ENCODE data around the gene KLHDC8B. TPM values are rescaled to one million over a fixed set of nuclear protein-coding genes. Genes with fewer than 3 reads are reported as not detected.

Gene KLHDC8B
- total and polyA plus RNA-seq, 2 donors (not counting 1 experiment from before 2014, with no cell fraction given): 34.4 to 40.5 TPM

GRCh38 chr3:49134471-49135265 lies 36.7 kb upstream of the KLHDC8B start:
- Histone ChIP-seq H3K4me1 (ENCODE audit: control insufficient read depth, extremely low read depth, insufficient read depth, low read length) (peaks cover 3% of the 10 kb centered on the region), H3K9me3 (ENCODE audit: control insufficient read depth, insufficient read depth, low read depth, low read length) (no peaks in the 10 kb centered on the region), H3K79me2 (ENCODE audit: control insufficient read depth, insufficient read depth, low read length) (peaks cover 30% of the 10 kb centered on the region), H3K36me3 (ENCODE audit: control insufficient read depth, insufficient read depth, low read length) (peaks cover 16% of the 10 kb centered on the region), H3K4me3 (replicated peaks in 1 of 4; ENCODE audit: control extremely low read depth in 1 of 4, insufficient read depth in 1 of 4, low read depth in 3 of 4, low read length in 4 of 4) (peak overlapping the region in 1 of 4 experiments; percentile 91), H3K27ac (ENCODE audit: insufficient read depth, low read length) (no peak overlapping the region), H3K9ac (ENCODE audit: insufficient read depth, low read length) (no peak overlapping the region), H4K20me1 (ENCODE audit: control insufficient read depth, extremely low read depth, insufficient read depth, low read length) (no peaks in the 10 kb centered on the region), H3K4me2 (ENCODE audit: extremely low read depth, insufficient read depth, low read length) (peak overlapping the region; percentile 28), H2AFZ (ENCODE audit: low read length) (no peak overlapping the region), H3K27me3 (ENCODE audit: control insufficient read depth, insufficient read depth, low read length) (peaks cover 2% of the 10 kb centered on the region)
- no peak for DNase-seq (ENCODE audit: low read depth in 2 of 2)
- TF ChIP-seq CTCF (conservative IDR thresholded peaks at IDR 0.05 in 1 of 2, IDR thresholded peaks at IDR 0.05 in 1 of 2; ENCODE audit: low read depth in 1 of 2, low read length in 2 of 2) (no peak), EZH2 (IDR thresholded peaks at IDR 0.05; ENCODE audit: low read length, missing control alignments) (no peak)

GRCh38 chr3:49135499-49135898 lies 35.9 kb upstream of the KLHDC8B start:
- Histone ChIP-seq H3K9me3 (ENCODE audit: control insufficient read depth, insufficient read depth, low read depth, low read length) (no peaks in the 10 kb centered on the region), H3K4me2 (ENCODE audit: extremely low read depth, insufficient read depth, low read length) (no peak overlapping the region), H3K36me3 (ENCODE audit: control insufficient read depth, insufficient read depth, low read length) (peaks cover 10% of the 10 kb centered on the region), H3K9ac (ENCODE audit: insufficient read depth, low read length) (no peak overlapping the region), H3K79me2 (ENCODE audit: control insufficient read depth, insufficient read depth, low read length) (peaks cover 23% of the 10 kb centered on the region), H2AFZ (ENCODE audit: low read length) (no peak overlapping the region), H3K27ac (ENCODE audit: insufficient read depth, low read length) (no peak overlapping the region), H3K4me1 (ENCODE audit: control insufficient read depth, extremely low read depth, insufficient read depth, low read length) (peaks cover 3% of the 10 kb centered on the region), H3K27me3 (ENCODE audit: control insufficient read depth, insufficient read depth, low read length) (peaks cover 5% of the 10 kb centered on the region), H3K4me3 (replicated peaks in 1 of 4; ENCODE audit: control extremely low read depth in 1 of 4, insufficient read depth in 1 of 4, low read depth in 3 of 4, low read length in 4 of 4) (no peak overlapping the region), H4K20me1 (ENCODE audit: control insufficient read depth, extremely low read depth, insufficient read depth, low read length) (no peaks in the 10 kb centered on the region)
- no peak for DNase-seq (ENCODE audit: low read depth in 2 of 2)
- TF ChIP-seq EZH2 (IDR thresholded peaks at IDR 0.05; ENCODE audit: low read length, missing control alignments): no peak
- TF ChIP-seq CTCF (conservative IDR thresholded peaks at IDR 0.05 in 1 of 2, IDR thresholded peaks at IDR 0.05 in 1 of 2; ENCODE audit: low read depth in 1 of 2, low read length in 2 of 2): no peak

GRCh38 chr3:49140080-49140479 lies 31.3 kb upstream of the KLHDC8B start:
- H3K4me1 ChIP-seq (ENCODE audit: control insufficient read depth, extremely low read depth, insufficient read depth, low read length): no peaks in the 10 kb centered on the region
- no peak overlapping the region for H3K27ac ChIP-seq (ENCODE audit: insufficient read depth, low read length)
- no peak for DNase-seq (ENCODE audit: low read depth in 2 of 2)
- no peak overlapping the region for H3K4me3 ChIP-seq (replicated peaks in 1 of 4; ENCODE audit: control extremely low read depth in 1 of 4, insufficient read depth in 1 of 4, low read depth in 3 of 4, low read length in 4 of 4)
- peaks cover 5% of the 10 kb centered on the region for H3K27me3 ChIP-seq (ENCODE audit: control insufficient read depth, insufficient read depth, low read length)
- H4K20me1 ChIP-seq (ENCODE audit: control insufficient read depth, extremely low read depth, insufficient read depth, low read length): no peaks in the 10 kb centered on the region
- H3K36me3 ChIP-seq (ENCODE audit: control insufficient read depth, insufficient read depth, low read length): no peaks in the 10 kb centered on the region
- H3K9me3 ChIP-seq (ENCODE audit: control insufficient read depth, insufficient read depth, low read depth, low read length): no peaks in the 10 kb centered on the region
- H3K4me2 ChIP-seq (ENCODE audit: extremely low read depth, insufficient read depth, low read length): no peak overlapping the region
- no peaks in the 10 kb centered on the region for H3K79me2 ChIP-seq (ENCODE audit: control insufficient read depth, insufficient read depth, low read length)
- H3K9ac ChIP-seq (ENCODE audit: insufficient read depth, low read length): no peak overlapping the region
- H2AFZ ChIP-seq (ENCODE audit: low read length): no peak overlapping the region
- TF ChIP-seq EZH2 (IDR thresholded peaks at IDR 0.05; ENCODE audit: low read length, missing control alignments): no peak
- TF ChIP-seq CTCF (conservative IDR thresholded peaks at IDR 0.05 in 1 of 2, IDR thresholded peaks at IDR 0.05 in 1 of 2; ENCODE audit: low read depth in 1 of 2, low read length in 2 of 2): no peak
